HCT116 (cell line): ENCODE results near the gene CEBPB.

Experiments
- CEBPB ChIP-seq: IDR thresholded peaks from 2 replicates; pipeline ENCODE4 v1.6.1; 2012; ENCODE audit warnings: low read depth
- EZH2 ChIP-seq: fragments of 200-600 bp; sonication (generic); IDR thresholded peaks from 2 replicates; pipeline ENCODE4 v1.6.1; 2017; ENCODE audit warnings: antibody characterized with exemption, mixed run types
- JUND ChIP-seq: IDR thresholded peaks from 2 replicates; pipeline ENCODE4 v1.6.1; 2012
- POLR2A ChIP-seq: IDR thresholded peaks from 2 replicates; pipeline ENCODE4 v1.7.0; 2011; ENCODE audit warnings: borderline replicate concordance; ENCODE audit not compliant: insufficient read depth, insufficient read length; ENCODE audit errors: extremely low read depth
- POLR2AphosphoS5 ChIP-seq: IDR thresholded peaks from 2 replicates; pipeline ENCODE4 v1.6.1; 2011; ENCODE audit warnings: mild to moderate bottlenecking, low read depth, low read length, moderate library complexity
- YY1 ChIP-seq: IDR thresholded peaks from 2 replicates; pipeline ENCODE4 v1.6.1; 2011; ENCODE audit warnings: low read length, low read depth, moderate library complexity, mild to moderate bottlenecking; ENCODE audit not compliant: insufficient replicate concordance; ENCODE audit errors: extremely low read depth
- TF ChIP-seq, protein P1 (sequence below): IDR thresholded peaks from 2 replicates; pipeline ENCODE4 v1.6.1; 2012
- TF ChIP-seq, protein P2 (sequence below), 3 experiments: fragments of 200-600 bp in 1 of 3; sonication (generic) in 1 of 3; IDR thresholded peaks in 2 of 3; conservative IDR thresholded peaks in 1 of 3; 2 replicates each; pipeline ENCODE4 v1.5.1; 2012 to 2017; ENCODE audit warnings: low read depth in 2 of 3, low read length in 2 of 3, antibody characterized with exemption in 1 of 3, borderline replicate concordance in 1 of 3, control low read depth in 1 of 3, mild to moderate bottlenecking in 1 of 3, mixed read lengths in 1 of 3, mixed run types in 1 of 3, moderate library complexity in 1 of 3; ENCODE audit not compliant: insufficient read depth in 1 of 3
- TF ChIP-seq, protein P3 (sequence below): IDR thresholded peaks from 2 replicates; pipeline ENCODE4 v1.6.1; 2012
- TF ChIP-seq, protein P4 (sequence below): IDR thresholded peaks from 2 replicates; pipeline ENCODE4 v1.6.1; 2011; ENCODE audit warnings: mild to moderate bottlenecking, low read length, moderate library complexity; ENCODE audit not compliant: insufficient replicate concordance; ENCODE audit errors: extremely low read depth
- TF ChIP-seq, protein P5 (sequence below): IDR thresholded peaks from 2 replicates; pipeline ENCODE4 v1.6.1; 2012; ENCODE audit warnings: low read depth

DNA sequence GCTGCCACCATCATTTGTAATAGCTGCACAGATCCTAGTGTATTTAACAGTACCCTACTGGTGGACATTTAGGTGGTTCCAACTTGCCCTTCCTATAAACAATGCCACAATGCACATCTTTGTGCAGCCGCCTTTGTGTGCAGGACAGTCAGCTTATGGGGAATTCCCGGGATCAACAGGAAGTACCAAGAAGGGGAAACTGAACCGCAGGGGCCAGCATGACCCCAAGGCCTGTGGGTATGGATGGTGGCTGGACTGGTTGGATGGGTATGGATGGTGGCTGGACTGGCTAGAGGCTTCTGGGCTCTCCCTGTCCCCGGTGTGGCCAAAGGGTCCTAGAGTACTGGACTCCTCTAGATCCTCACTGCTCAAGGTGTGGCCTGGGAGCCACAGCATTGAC lies 46.7 kb downstream of the CEBPB start:
- TF ChIP-seq, protein P1, sequence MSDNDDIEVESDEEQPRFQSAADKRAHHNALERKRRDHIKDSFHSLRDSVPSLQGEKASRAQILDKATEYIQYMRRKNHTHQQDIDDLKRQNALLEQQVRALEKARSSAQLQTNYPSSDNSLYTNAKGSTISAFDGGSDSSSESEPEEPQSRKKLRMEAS, result no peak
- TF ChIP-seq POLR2A, result no peak
- TF ChIP-seq, protein P2, sequence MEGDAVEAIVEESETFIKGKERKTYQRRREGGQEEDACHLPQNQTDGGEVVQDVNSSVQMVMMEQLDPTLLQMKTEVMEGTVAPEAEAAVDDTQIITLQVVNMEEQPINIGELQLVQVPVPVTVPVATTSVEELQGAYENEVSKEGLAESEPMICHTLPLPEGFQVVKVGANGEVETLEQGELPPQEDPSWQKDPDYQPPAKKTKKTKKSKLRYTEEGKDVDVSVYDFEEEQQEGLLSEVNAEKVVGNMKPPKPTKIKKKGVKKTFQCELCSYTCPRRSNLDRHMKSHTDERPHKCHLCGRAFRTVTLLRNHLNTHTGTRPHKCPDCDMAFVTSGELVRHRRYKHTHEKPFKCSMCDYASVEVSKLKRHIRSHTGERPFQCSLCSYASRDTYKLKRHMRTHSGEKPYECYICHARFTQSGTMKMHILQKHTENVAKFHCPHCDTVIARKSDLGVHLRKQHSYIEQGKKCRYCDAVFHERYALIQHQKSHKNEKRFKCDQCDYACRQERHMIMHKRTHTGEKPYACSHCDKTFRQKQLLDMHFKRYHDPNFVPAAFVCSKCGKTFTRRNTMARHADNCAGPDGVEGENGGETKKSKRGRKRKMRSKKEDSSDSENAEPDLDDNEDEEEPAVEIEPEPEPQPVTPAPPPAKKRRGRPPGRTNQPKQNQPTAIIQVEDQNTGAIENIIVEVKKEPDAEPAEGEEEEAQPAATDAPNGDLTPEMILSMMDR (IDR thresholded peaks at IDR 0.05 in 2 of 3, conservative IDR thresholded peaks at IDR 0.05 in 1 of 3; ENCODE audit: borderline replicate concordance in 1 of 3, insufficient read depth in 1 of 3, low read depth in 2 of 3, low read length in 2 of 3), result no peak
- no peak for TF ChIP-seq JUND
- no peak for TF ChIP-seq YY1
- TF ChIP-seq, protein P3, sequence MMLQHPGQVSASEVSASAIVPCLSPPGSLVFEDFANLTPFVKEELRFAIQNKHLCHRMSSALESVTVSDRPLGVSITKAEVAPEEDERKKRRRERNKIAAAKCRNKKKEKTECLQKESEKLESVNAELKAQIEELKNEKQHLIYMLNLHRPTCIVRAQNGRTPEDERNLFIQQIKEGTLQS, result no peak
- no peak for TF ChIP-seq POLR2AphosphoS5
- TF ChIP-seq, protein P4, sequence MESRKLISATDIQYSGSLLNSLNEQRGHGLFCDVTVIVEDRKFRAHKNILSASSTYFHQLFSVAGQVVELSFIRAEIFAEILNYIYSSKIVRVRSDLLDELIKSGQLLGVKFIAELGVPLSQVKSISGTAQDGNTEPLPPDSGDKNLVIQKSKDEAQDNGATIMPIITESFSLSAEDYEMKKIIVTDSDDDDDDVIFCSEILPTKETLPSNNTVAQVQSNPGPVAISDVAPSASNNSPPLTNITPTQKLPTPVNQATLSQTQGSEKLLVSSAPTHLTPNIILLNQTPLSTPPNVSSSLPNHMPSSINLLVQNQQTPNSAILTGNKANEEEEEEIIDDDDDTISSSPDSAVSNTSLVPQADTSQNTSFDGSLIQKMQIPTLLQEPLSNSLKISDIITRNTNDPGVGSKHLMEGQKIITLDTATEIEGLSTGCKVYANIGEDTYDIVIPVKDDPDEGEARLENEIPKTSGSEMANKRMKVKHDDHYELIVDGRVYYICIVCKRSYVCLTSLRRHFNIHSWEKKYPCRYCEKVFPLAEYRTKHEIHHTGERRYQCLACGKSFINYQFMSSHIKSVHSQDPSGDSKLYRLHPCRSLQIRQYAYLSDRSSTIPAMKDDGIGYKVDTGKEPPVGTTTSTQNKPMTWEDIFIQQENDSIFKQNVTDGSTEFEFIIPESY, result no peak
- no peak for TF ChIP-seq CEBPB
- no peak for TF ChIP-seq EZH2
- TF ChIP-seq, protein P5, sequence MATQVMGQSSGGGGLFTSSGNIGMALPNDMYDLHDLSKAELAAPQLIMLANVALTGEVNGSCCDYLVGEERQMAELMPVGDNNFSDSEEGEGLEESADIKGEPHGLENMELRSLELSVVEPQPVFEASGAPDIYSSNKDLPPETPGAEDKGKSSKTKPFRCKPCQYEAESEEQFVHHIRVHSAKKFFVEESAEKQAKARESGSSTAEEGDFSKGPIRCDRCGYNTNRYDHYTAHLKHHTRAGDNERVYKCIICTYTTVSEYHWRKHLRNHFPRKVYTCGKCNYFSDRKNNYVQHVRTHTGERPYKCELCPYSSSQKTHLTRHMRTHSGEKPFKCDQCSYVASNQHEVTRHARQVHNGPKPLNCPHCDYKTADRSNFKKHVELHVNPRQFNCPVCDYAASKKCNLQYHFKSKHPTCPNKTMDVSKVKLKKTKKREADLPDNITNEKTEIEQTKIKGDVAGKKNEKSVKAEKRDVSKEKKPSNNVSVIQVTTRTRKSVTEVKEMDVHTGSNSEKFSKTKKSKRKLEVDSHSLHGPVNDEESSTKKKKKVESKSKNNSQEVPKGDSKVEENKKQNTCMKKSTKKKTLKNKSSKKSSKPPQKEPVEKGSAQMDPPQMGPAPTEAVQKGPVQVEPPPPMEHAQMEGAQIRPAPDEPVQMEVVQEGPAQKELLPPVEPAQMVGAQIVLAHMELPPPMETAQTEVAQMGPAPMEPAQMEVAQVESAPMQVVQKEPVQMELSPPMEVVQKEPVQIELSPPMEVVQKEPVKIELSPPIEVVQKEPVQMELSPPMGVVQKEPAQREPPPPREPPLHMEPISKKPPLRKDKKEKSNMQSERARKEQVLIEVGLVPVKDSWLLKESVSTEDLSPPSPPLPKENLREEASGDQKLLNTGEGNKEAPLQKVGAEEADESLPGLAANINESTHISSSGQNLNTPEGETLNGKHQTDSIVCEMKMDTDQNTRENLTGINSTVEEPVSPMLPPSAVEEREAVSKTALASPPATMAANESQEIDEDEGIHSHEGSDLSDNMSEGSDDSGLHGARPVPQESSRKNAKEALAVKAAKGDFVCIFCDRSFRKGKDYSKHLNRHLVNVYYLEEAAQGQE, result no peak
